ENCODE data around the gene SPINK5. TPM values are rescaled to one million over a fixed set of nuclear protein-coding genes. Genes with fewer than 3 reads are reported as not detected.
A peak's percentile ranks its signal among the peaks of the same experiment; 100 is the strongest.

Gene SPINK5
- polyA plus RNA-seq, 1 donor (not counting 4 experiments of a cell fraction or from before 2014, with no cell fraction given), result 22.6 TPM

DNA sequence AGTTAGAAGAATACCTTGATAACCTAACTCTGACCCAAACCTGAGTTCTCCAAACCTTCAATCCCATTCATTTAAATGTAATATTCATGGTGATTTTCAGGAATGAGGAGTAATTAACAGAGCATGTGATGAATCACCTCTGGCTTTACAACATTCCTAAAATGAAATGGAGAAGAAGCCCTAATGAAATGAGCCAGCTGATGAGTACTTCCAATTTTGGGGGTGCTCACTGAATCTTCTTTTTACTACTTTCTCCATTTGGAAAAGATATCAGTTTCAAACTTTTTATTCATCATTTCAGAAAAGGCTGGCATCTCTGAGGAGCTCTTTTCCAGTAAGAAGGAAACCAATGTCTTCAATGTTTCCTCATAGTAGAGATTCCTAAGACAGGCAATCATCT lies 2.9 kb upstream of the SPINK5 start:
- FAIRE-seq, result peak; percentile 13
- TF ChIP-seq CTCF (optimal IDR thresholded peaks at IDR 0.05 in 1 of 3, IDR thresholded peaks at IDR 0.05 in 1 of 3, conservative IDR thresholded peaks at IDR 0.05 in 1 of 3; ENCODE audit: extremely low read depth in 1 of 3, insufficient read depth in 2 of 3, low read length in 3 of 3), result no peak
- TF ChIP-seq EZH2 (IDR thresholded peaks at IDR 0.05; ENCODE audit: low read length), result no peak
- dilution Hi-C loops (cut with MboI; ENCODE audit: extremely low pct_ligation_motif_present, low sequenced_read_pairs), result no loop called here
- no peak overlapping the region for H3K4me3 ChIP-seq (ENCODE audit: control insufficient read depth in 2 of 3, extremely low read depth in 1 of 3, insufficient read depth in 2 of 3, low read depth in 1 of 3, low read length in 3 of 3)
- H3K4me2 ChIP-seq (ENCODE audit: control insufficient read depth, extremely low read depth, insufficient read depth, low read depth, low read length), result no peak overlapping the region
- peaks cover 7% of the 10 kb centered on the region for H3K4me1 ChIP-seq (ENCODE audit: control insufficient read depth, extremely low read depth, insufficient read depth, low read length)
- H3K27ac ChIP-seq (ENCODE audit: control insufficient read depth, insufficient read depth, low read length), result no peak overlapping the region
- no peaks in the 10 kb centered on the region for H3K9me1 ChIP-seq (ENCODE audit: control insufficient read depth, extremely low read depth, insufficient read depth, low read length)
- no peaks in the 10 kb centered on the region for H4K20me1 ChIP-seq (ENCODE audit: control insufficient read depth, extremely low read depth, insufficient read depth, low read length)
- H3K79me2 ChIP-seq (ENCODE audit: control insufficient read depth, insufficient read depth, low read length), result no peaks in the 10 kb centered on the region
- no peak for DNase-seq (ENCODE audit: low read depth, low spot score)
- no peaks in the 10 kb centered on the region for H3K27me3 ChIP-seq (ENCODE audit: control insufficient read depth, extremely low read depth, insufficient read depth, low read length)
- H3K36me3 ChIP-seq (ENCODE audit: control insufficient read depth in 2 of 2, extremely low read depth in 1 of 2, insufficient read depth in 2 of 2, low read length in 2 of 2), result no peaks in the 10 kb centered on the region
- H3K9ac ChIP-seq (ENCODE audit: control insufficient read depth, extremely low read depth, insufficient read depth, low read length), result no peak overlapping the region
- H3K9me3 ChIP-seq (ENCODE audit: control insufficient read depth, low read depth, low read length), result no peaks in the 10 kb centered on the region
- H2AFZ ChIP-seq (ENCODE audit: control insufficient read depth, low read length), result no peak overlapping the region

- Histone ChIP-seq H3K27ac (ENCODE audit: control insufficient read depth, insufficient read depth, low read length) (peak overlapping the region; percentile 11), H3K27me3 (ENCODE audit: control insufficient read depth, extremely low read depth, insufficient read depth, low read length) (no peaks in the 10 kb centered on the region), H4K20me1 (ENCODE audit: control insufficient read depth, extremely low read depth, insufficient read depth, low read length) (no peaks in the 10 kb centered on the region), H3K4me3 (ENCODE audit: control insufficient read depth in 2 of 3, extremely low read depth in 1 of 3, insufficient read depth in 2 of 3, low read depth in 1 of 3, low read length in 3 of 3) (peak overlapping the region in 1 of 3 experiments; percentile 44), H3K9me1 (ENCODE audit: control insufficient read depth, extremely low read depth, insufficient read depth, low read length) (no peaks in the 10 kb centered on the region), H3K36me3 (ENCODE audit: control insufficient read depth in 2 of 2, extremely low read depth in 1 of 2, insufficient read depth in 2 of 2, low read length in 2 of 2) (no peaks in the 10 kb centered on the region), H3K9me3 (ENCODE audit: control insufficient read depth, low read depth, low read length) (no peaks in the 10 kb centered on the region), H3K9ac (ENCODE audit: control insufficient read depth, extremely low read depth, insufficient read depth, low read length) (no peak overlapping the region), H3K4me1 (ENCODE audit: control insufficient read depth, extremely low read depth, insufficient read depth, low read length) (peaks cover 18% of the 10 kb centered on the region), H3K79me2 (ENCODE audit: control insufficient read depth, insufficient read depth, low read length) (no peaks in the 10 kb centered on the region), H2AFZ (ENCODE audit: control insufficient read depth, low read length) (peak overlapping the region; percentile 71), H3K4me2 (ENCODE audit: control insufficient read depth, extremely low read depth, insufficient read depth, low read depth, low read length) (peak overlapping the region; percentile 70)
- dilution Hi-C loops (cut with MboI; ENCODE audit: extremely low pct_ligation_motif_present, low sequenced_read_pairs), result no loop called here
- DNase-seq (ENCODE audit: low read depth, low spot score) (no peak), FAIRE-seq (peak; percentile 94)
- TF ChIP-seq EZH2 (IDR thresholded peaks at IDR 0.05; ENCODE audit: low read length) (no peak), CTCF (optimal IDR thresholded peaks at IDR 0.05 in 1 of 3, IDR thresholded peaks at IDR 0.05 in 1 of 3, conservative IDR thresholded peaks at IDR 0.05 in 1 of 3; ENCODE audit: extremely low read depth in 1 of 3, insufficient read depth in 2 of 3, low read length in 3 of 3) (no peak)
Measured at GRCh38 chr5:148070621-148071020, 6.8 kb downstream of the SPINK5 start.

All from keratinocyte (primary cell).